ENCODE results near the gene LINS1. TPM values are rescaled to one million over a fixed set of nuclear protein-coding genes. Genes with fewer than 3 reads are reported as not detected.

Gene LINS1
- total and polyA plus RNA-seq, 2 donors from 2014 or later = 8.8 to 20.6 TPM

- no peaks in the 10 kb centered on the region for H3K9me3 ChIP-seq (ENCODE audit: control insufficient read depth in 2 of 3, insufficient read depth in 1 of 3, low read length in 3 of 3)
- DNase-seq (no peak), FAIRE-seq (no peak)
These were observed 48.5 kb downstream of the LINS1 start for GRCh38 chr15:100553468-100553867.

DNA sequence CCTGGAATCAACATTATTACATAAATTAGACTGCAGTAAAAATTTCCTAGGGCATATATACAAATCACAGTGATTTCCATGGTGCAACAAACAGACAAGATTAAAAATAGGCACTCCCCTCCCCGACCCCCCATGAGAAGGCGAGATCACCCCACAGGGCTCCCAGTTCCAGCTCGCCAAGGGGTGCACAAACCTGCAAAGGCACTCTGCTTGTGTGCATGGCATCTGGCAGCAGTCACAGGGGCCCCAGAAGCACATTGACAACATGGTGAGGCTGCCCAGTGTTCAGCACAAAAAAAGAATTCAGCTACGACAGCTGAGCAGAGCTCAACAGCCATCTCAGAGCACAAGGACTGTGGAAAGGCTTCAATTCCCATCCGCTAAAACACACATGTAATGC is 54.0 kb downstream of the LINS1 start:
- intact Hi-C loops (cut with DNase I) = no loop called here
- H3K27me3 ChIP-seq (ENCODE audit: control insufficient read depth, insufficient read depth, low read length) = peaks cover 5% of the 10 kb centered on the region
- no peak overlapping the region for H3K4me3 ChIP-seq (ENCODE audit: low read length in 3 of 3)
- no peaks in the 10 kb centered on the region for H3K4me1 ChIP-seq (ENCODE audit: control insufficient read depth in 2 of 3, insufficient read depth in 2 of 3, low read depth in 1 of 3, low read length in 3 of 3)
- TF ChIP-seq CTCF (IDR thresholded peaks at IDR 0.05; ENCODE audit: borderline replicate concordance, extremely low read depth, insufficient read depth) = no peak
- no peak for DNase-seq
- no peaks in the 10 kb centered on the region for H3K9me3 ChIP-seq (ENCODE audit: control insufficient read depth in 2 of 3, insufficient read depth in 1 of 3, low read length in 3 of 3)
- no peak for FAIRE-seq
- no peak overlapping the region for H3K27ac ChIP-seq (ENCODE audit: low read depth in 2 of 2, low read length in 2 of 2)
- H3K36me3 ChIP-seq (ENCODE audit: control insufficient read depth in 2 of 3, insufficient read depth in 3 of 3, low read length in 3 of 3) = no peaks in the 10 kb centered on the region
- no peak overlapping the region for H3K9ac ChIP-seq (ENCODE audit: low read length in 3 of 3)

More at GRCh38 chr15:100553468-100553867, 48.5 kb downstream of the LINS1 start:
- Histone ChIP-seq H3K4me1 (ENCODE audit: control insufficient read depth in 2 of 3, insufficient read depth in 2 of 3, low read depth in 1 of 3, low read length in 3 of 3) (no peaks in the 10 kb centered on the region), H3K36me3 (ENCODE audit: control insufficient read depth in 2 of 3, insufficient read depth in 3 of 3, low read length in 3 of 3) (no peaks in the 10 kb centered on the region), H3K9ac (ENCODE audit: low read length in 3 of 3) (no peak overlapping the region), H3K4me3 (ENCODE audit: low read length in 3 of 3) (no peak overlapping the region), H3K27ac (ENCODE audit: low read depth in 2 of 2, low read length in 2 of 2) (no peak overlapping the region), H3K27me3 (ENCODE audit: control insufficient read depth, insufficient read depth, low read length) (no peaks in the 10 kb centered on the region)
- intact Hi-C loops (cut with DNase I) = no loop called here
- no peak for TF ChIP-seq CTCF (IDR thresholded peaks at IDR 0.05; ENCODE audit: borderline replicate concordance, extremely low read depth, insufficient read depth)

- Histone ChIP-seq H3K4me1 (ENCODE audit: control insufficient read depth in 2 of 3, insufficient read depth in 2 of 3, low read depth in 1 of 3, low read length in 3 of 3) (no peaks in the 10 kb centered on the region), H3K9ac (ENCODE audit: low read length in 3 of 3) (no peak overlapping the region), H3K36me3 (ENCODE audit: control insufficient read depth in 2 of 3, insufficient read depth in 3 of 3, low read length in 3 of 3) (no peaks in the 10 kb centered on the region), H3K27me3 (ENCODE audit: control insufficient read depth, insufficient read depth, low read length) (peaks cover 5% of the 10 kb centered on the region), H3K9me3 (ENCODE audit: control insufficient read depth in 2 of 3, insufficient read depth in 1 of 3, low read length in 3 of 3) (no peaks in the 10 kb centered on the region), H3K27ac (ENCODE audit: low read depth in 2 of 2, low read length in 2 of 2) (no peak overlapping the region), H3K4me3 (ENCODE audit: low read length in 3 of 3) (no peak overlapping the region)
- DNase-seq = no peak
- TF ChIP-seq CTCF (IDR thresholded peaks at IDR 0.05; ENCODE audit: borderline replicate concordance, extremely low read depth, insufficient read depth) = no peak
- no peak for FAIRE-seq
- intact Hi-C loops (cut with DNase I) = no loop called here
These were observed 57.0 kb downstream of the LINS1 start for GRCh38 chr15:100544946-100545345.

DNA sequence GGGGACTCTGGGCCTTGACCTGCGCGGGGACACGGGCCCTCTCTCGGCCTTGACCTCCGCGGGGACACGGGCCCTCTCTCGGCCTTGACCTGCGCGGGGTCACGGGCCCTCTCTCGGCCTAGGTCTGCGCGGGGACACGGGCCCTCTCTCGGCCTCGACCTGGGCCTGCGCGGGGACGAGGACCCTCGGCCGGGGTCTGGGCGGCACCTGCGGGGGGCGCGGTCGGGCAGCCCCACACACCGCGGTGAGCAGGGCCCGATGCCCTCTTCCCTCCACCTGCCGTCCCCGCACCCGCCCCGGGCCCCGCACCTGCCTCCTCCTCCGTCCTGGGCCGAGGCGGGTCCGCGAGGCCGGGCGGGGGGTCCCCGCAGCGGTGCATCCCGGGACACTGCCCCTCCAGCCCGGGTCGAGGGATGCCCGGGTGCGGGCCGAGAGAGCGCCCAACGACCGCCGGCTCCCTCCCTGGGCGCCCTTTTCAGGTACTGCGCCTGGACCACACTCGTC is 57.6 kb downstream of the LINS1 start:
- Histone ChIP-seq H3K4me1 (ENCODE audit: control insufficient read depth in 2 of 3, insufficient read depth in 2 of 3, low read depth in 1 of 3, low read length in 3 of 3) (no peaks in the 10 kb centered on the region), H3K36me3 (ENCODE audit: control insufficient read depth in 2 of 3, insufficient read depth in 3 of 3, low read length in 3 of 3) (no peaks in the 10 kb centered on the region), H3K27me3 (ENCODE audit: control insufficient read depth, insufficient read depth, low read length) (peaks cover 5% of the 10 kb centered on the region), H3K9me3 (ENCODE audit: control insufficient read depth in 2 of 3, insufficient read depth in 1 of 3, low read length in 3 of 3) (no peaks in the 10 kb centered on the region), H3K27ac (ENCODE audit: low read depth in 2 of 2, low read length in 2 of 2) (no peak overlapping the region), H3K9ac (ENCODE audit: low read length in 3 of 3) (no peak overlapping the region), H3K4me3 (ENCODE audit: low read length in 3 of 3) (no peak overlapping the region)
- FAIRE-seq (no peak), DNase-seq (no peak)
- intact Hi-C loops (cut with DNase I) = no loop called here
- TF ChIP-seq CTCF (IDR thresholded peaks at IDR 0.05; ENCODE audit: borderline replicate concordance, extremely low read depth, insufficient read depth) = no peak

All from kidney (tissue), 14 donors.